Hematopoietic multipotent progenitor cell treated with erythropoietin and hydrocortisone succinate and interleukin-3 and kit ligand, for 4 days (in vitro differentiated cells): ENCODE data around the gene SEMA3A.
"Not testable (repeated sequence)": the region's sequence is repeated elsewhere in the genome, so short reads cannot be mapped to it uniquely, and the experiment has no call there.

Experiments
- DNase-seq: peaks from one replicate; pipeline ENCODE4 v3.0.0-alpha.2; 2015

SEMA3A gene

GRCh38 chr7:84194484-84195271 lies at the start of gene SEMA3A:
Gene SEMA3A, minus strand, starts transcription at chr7:84194789. Its CDS starts 203 bp downstream, at chr7:84194586.
- peak; percentile 26 for DNase-seq

- DNase-seq, result not testable (repeated sequence)
These were observed 48.4 kb upstream of the SEMA3A start for GRCh38 chr7:84243037-84243436.

- DNase-seq, result no peak
These were observed 44.0 kb upstream of the SEMA3A start for GRCh38 chr7:84238596-84238995.

- no peak for DNase-seq
These were observed 43.1 kb upstream of the SEMA3A start for GRCh38 chr7:84237533-84238173.

- no peak for DNase-seq
These were observed 41.8 kb upstream of the SEMA3A start for GRCh38 chr7:84236398-84236797.

- DNase-seq, result no peak
These were observed 38.1 kb upstream of the SEMA3A start for GRCh38 chr7:84232646-84233045.

GRCh38 chr7:84231157-84231556 lies 36.6 kb upstream of the SEMA3A start:
- DNase-seq, result no peak

- DNase-seq, result peak; percentile 10
These were observed 35.9 kb upstream of the SEMA3A start for GRCh38 chr7:84230491-84230890.

GRCh38 chr7:84228526-84228925 lies 33.9 kb upstream of the SEMA3A start:
- no peak for DNase-seq

GRCh38 chr7:84226759-84227158 lies 32.2 kb upstream of the SEMA3A start:
- DNase-seq, result no peak

GRCh38 chr7:84224505-84224904 lies 29.9 kb upstream of the SEMA3A start:
- DNase-seq, result no peak

- no peak for DNase-seq
These were observed 24.7 kb upstream of the SEMA3A start for GRCh38 chr7:84219310-84219709.

GRCh38 chr7:84218681-84219080 lies 24.1 kb upstream of the SEMA3A start:
- DNase-seq, result peak; percentile 11

GRCh38 chr7:84216472-84216871 lies 21.9 kb upstream of the SEMA3A start:
- no peak for DNase-seq

GRCh38 chr7:84214757-84215156 lies 20.2 kb upstream of the SEMA3A start:
- DNase-seq, result not testable (repeated sequence)

- DNase-seq, result no peak
These were observed 15.7 kb upstream of the SEMA3A start for GRCh38 chr7:84210301-84210700.

GRCh38 chr7:84209006-84209405 lies 14.4 kb upstream of the SEMA3A start:
- no peak for DNase-seq

- no peak for DNase-seq
These were observed 13.0 kb upstream of the SEMA3A start for GRCh38 chr7:84207615-84208014.

- DNase-seq, result no peak
These were observed 12.4 kb upstream of the SEMA3A start for GRCh38 chr7:84207025-84207424.

GRCh38 chr7:84204655-84205054 lies 10.1 kb upstream of the SEMA3A start:
- no peak for DNase-seq

- DNase-seq, result no peak
These were observed 8.3 kb upstream of the SEMA3A start for GRCh38 chr7:84202855-84203254.

- no peak for DNase-seq
These were observed 6.3 kb upstream of the SEMA3A start for GRCh38 chr7:84200859-84201258.

GRCh38 chr7:84199216-84199615 lies 4.6 kb upstream of the SEMA3A start:
- DNase-seq, result no peak

GRCh38 chr7:84196084-84196503 lies 1.5 kb upstream of the SEMA3A start:
- no peak for DNase-seq
